GM12801 (cell line): ENCODE measurements around the gene SLC2A9.

Experiments
- TF ChIP-seq, protein P1 (sequence below): IDR thresholded peaks from one replicate; pipeline ENCODE4 v1.5.1; 2011; ENCODE audit warnings: control low read depth; ENCODE audit not compliant: insufficient read length; ENCODE audit errors: extremely low read depth

Gene SLC2A9

DNA sequence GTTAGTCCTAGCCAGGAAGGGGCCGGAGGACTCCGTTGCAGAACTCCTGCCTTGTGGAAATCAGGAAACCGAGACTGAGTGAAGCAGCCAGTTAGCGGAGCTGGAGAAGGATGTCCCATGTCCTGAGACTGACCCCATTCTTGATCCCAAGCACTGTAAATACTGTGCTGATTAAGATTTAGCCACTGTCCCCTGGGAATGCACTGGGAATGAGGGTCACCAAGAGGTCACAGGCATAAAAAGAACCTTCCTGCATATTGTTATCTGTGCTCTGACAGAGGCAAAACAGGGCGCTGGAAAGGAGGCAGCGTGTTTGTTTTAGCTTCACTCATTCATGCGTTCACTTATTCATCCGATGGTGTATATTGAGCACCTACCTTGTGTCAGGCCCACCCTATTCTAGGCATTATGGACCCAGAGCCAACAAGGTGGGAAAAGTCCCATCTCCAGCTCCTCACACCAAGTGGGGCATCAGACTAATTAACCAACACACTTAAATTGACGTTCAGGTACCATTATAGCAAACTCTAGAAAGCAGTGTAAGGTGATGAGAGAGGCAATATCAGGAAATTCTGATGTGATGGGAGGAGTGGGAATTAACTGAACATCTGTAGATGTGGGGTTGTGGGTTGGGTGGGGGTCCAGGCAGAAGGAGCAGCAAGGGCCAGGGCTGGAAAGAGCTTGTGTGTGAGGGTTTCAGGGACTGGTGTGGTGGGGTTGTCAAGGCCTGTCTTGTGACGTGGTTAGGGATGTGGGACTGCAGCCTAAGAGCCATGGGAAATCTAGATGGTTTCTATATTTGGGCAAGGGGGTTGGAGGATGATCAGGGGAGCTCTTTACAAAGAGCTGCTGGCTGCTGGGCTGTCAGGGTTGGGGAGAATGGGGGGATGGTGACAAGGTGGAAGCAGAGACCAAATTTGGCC is 10.6 kb upstream of the SLC2A9 start:
- TF ChIP-seq, protein P1, sequence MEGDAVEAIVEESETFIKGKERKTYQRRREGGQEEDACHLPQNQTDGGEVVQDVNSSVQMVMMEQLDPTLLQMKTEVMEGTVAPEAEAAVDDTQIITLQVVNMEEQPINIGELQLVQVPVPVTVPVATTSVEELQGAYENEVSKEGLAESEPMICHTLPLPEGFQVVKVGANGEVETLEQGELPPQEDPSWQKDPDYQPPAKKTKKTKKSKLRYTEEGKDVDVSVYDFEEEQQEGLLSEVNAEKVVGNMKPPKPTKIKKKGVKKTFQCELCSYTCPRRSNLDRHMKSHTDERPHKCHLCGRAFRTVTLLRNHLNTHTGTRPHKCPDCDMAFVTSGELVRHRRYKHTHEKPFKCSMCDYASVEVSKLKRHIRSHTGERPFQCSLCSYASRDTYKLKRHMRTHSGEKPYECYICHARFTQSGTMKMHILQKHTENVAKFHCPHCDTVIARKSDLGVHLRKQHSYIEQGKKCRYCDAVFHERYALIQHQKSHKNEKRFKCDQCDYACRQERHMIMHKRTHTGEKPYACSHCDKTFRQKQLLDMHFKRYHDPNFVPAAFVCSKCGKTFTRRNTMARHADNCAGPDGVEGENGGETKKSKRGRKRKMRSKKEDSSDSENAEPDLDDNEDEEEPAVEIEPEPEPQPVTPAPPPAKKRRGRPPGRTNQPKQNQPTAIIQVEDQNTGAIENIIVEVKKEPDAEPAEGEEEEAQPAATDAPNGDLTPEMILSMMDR, result no peak

DNA sequence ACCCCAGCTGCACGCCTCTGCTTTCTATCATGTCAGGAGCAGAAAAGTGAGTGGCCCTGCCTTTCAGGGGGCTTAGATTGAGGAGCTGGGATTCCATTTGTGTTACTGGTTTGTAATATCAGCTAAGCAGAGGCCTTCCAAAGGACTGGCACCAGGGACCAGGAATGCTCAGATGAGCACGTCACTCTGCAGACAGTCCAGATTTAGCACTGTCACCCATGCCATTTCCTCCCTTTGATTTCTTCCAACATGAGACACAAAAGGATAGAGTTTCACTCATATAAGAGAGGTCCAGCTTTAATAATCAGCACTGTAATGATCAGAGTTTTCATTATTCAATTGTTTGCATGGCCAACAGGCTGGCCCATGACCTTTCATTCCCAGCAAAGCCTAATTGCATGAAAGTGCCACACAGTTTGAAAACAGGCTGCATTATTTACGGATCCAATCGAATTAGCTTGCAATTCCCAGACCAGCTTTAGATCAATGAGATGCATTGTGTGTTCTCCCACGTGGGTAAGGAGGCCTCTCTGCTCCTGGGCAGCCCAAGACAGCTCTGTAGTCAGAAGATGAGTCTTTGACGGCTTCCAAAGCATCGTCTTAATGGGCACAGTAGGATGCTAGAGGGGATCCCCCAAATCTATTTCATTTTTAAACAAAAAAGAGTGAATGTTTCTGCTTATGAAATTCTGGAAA is 9.8 kb upstream of the SLC2A9 start:
- TF ChIP-seq, protein P1, result no peak

DNA sequence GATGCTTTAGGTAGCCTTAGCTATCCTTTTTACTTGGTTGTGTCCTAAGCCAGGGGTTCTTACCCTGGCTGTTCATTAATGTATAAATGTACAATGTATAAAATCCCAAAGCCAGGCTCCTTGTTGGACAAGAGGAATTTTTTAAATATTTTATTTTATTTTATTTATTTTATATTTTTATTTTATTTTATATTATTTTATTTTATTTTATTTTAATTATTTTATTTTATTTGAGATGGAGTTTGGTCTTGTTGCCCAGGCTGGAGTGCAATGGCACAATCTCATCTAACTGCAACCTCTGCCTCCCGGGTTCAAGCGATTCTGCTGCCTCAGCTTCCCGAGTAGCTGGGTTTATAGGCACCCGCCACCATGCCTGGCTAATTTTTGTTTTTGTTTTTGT is 8.1 kb upstream of the SLC2A9 start:
- TF ChIP-seq, protein P1, result no peak

DNA sequence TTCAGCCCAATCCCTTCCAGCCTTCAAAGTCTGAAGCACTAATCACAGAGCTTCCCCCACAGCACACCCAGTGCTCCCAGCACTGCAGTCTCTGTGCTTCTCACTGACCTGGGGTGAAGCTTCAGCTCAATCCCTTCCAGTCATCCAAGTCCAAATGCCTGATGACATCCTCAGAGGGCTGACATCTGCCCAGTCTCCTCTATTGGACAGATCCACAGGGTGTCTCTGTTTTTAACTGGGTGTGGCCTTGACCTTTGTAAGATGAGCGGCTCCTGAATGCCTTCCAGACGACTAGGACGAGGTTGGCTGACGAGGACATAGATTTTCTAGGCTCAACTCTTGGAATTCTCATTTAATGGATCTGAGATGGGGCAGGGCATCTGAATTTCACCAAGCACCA is 7.6 kb upstream of the SLC2A9 start:
- TF ChIP-seq, protein P1, result no peak

DNA sequence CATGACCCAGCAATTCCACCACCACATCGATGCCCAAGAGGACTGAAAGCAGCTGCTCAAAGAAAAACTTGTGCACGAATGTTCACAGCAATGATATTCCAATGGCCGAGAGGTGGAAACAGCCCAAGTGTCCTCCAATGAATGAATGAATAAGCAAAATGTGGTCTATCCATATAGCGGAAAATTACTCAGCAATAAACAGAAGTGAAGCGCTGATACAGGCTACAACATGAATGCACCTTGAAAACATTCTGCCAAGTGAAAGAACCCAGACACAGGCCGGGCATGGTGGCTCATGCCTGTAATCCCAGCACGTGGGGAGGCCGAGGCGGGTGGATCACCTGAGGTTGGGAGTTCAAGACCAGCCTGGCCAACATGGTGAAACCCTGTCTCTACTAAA is 5.2 kb upstream of the SLC2A9 start:
- TF ChIP-seq, protein P1, result no peak

DNA sequence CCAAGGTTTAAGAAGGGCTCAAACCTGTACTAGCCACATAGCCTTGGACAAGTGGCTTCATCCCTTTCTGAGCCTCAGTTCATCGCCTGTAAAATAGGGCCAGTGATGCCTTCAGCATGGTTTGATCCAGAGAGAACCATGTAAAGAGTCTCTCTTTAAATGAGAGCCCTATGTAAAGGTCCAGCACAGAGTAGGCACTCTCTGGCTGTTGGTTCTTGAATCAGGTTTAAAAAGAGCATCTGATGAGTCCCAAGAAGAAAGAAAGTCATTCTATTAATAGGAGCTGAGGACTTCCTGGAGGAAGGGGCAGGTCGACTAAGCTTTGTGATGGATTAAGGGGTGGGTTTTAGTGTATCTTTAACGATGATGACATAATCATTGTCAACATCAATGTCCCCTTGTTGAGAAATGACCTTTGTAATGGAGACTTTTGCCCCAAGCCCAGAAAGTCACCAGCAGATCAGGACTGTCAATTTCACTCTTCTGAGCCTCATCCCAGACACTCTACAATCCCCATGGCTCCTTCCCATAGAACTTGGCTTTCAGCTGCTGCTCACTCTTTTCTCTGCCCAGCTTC is 4.0 kb upstream of the SLC2A9 start:
- TF ChIP-seq, protein P1, result no peak

DNA sequence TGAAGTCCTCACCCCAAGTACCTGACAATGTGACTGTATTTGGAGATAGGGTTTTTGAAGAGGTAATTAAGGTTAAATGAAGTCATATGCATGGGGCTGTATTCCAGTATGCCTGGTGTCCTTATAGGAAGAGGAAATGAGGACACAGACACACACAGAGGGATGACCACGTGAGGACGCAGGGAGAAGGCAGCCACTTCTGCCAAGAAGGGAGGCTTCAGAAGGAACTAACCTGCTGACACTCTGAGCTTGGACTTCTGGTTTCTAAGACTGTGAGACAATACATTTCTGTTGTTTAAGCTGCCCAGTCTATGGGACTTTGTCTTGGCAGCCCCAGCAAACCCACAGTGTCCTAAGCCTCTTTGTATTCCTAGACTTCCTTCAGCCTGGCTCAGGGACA is 3.0 kb upstream of the SLC2A9 start:
- TF ChIP-seq, protein P1, result no peak
